Dermis blood vessel endothelial cell (primary cell): ENCODE data around the gene WFDC13. TPM values are rescaled to one million over a fixed set of nuclear protein-coding genes. Genes with fewer than 3 reads are reported as not detected.
"Not testable (repeated sequence)": the region's sequence is repeated elsewhere in the genome, so short reads cannot be mapped to it uniquely, and the experiment has no call there.

Experiments used
- DNase-seq: peaks from one replicate; pipeline ENCODE4 v3.0.0; 2010
- total RNA-seq: library from RNA; depleted of rRNA; stranded (reverse); fragments of >200 nt; gene quantifications from 2 replicates; pipeline ENCODE4 v1.2.3, GENCODE V29; 2014

Gene WFDC13
- not detected in 2 replicates for total RNA-seq

- DNase-seq: no peak
Measured at GRCh38 chr20:45701873-45702272, at the start of gene WFDC13. Gene WFDC13, plus strand, starts transcription at chr20:45702038. Its CDS starts 86 bp downstream, at chr20:45702124.

DNA sequence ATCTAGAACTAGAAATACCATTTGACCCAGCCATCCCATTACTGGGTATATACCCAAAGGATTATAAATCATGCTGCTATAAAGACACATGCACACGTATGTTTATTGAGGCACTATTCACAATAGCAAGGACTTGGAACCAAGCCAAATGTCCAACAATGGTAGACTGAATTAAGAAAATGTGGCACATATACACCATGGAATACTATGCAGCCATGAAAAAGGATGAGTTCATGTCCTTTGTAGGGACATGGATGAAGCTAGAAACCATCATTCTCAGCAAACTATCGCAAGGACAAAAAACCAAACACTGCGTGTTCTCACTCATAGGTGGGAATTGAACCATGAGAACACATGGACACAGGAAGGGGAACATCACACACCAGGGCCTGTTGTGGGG lies 44.8 kb upstream of the WFDC13 start:
- not testable (repeated sequence) for DNase-seq

DNA sequence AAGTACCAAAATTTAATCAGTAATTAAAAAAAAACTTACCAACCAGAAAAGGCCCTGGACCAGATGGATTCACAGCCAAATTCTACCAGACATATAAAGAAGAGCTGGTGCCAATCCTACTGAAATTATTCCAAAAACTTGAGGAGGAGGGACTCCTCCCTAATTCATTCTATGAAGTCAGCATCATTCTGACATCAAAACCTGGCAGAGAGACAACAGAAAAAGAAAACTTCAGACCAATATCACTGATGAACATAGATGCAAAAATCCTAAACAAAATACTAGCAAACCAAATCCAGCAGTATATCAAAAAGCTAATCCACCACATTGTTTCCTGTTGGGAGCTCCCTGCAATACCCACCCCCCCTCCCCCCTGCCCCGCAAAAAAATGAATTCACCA lies 31.7 kb upstream of the WFDC13 start, which contains the start of gene WFDC11:
WFDC11 (minus strand) TSS at position 101 of the 400 bp plus-strand sequence. CDS start 19,639 bp downstream, outside the sequence.
- no peak for DNase-seq

- no peak for DNase-seq
Measured at GRCh38 chr20:45672765-45673164, 29.1 kb upstream of the WFDC13 start.

DNA sequence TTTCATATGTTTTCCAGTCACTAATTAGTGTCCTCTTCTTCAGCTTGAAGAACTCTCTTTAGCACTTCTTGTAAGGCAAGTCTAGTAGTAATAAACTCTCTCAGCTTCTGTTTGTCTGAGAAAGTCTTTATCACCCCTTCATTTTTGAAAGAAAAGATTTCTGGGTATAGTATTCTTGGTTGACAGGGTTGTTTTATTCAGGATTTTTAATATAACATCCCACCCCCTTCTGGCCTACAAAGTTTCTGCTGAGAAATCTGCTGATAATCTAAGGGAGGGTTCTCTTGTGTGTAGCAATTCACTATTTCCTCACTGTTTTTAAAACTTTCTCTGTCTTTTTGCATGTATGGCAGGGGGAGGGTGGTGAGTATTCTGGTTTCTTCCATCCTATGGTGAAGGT lies 22.2 kb upstream of the WFDC13 start:
- no peak for DNase-seq

DNA sequence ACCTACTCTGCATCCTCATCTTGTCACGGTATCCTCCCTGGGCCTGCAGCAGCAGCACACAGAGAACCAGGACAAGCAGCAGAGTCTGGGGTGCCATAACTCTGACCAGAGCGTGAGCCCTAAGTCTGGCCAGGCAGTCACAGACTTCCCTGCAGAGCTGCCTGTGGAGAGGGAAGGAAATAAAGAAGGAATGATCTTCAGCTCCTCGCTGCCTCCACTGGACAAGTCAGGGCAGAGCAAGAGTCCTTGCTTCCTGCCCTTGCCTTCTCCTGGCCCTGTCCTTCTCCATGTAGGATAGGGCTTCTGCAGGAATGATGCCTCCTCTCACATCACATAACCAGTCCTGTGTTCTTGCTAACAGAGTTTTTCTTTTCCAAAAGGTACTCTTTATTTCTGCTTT lies 15.9 kb upstream of the WFDC13 start:
- DNase-seq: no peak

DNA sequence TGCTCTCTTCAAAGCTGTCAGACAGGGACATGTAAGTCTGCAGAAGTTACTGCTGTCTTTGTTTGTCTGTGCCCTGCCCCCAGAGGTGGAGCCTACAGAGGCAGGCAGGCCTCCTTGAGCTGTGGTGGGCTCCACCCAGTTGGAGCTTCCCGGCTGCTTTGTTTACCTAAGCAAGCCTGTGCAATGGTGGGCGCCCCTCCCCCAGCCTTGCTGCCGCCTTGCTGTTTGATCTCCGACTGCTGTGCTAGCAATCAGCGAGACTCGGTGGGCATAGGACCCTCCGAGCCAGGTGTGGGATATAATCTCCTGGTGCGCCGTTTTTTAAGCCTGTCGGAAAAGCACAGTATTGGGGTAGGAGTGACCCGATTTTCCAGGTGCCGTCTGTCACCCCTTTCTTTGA lies 8.5 kb upstream of the WFDC13 start:
- DNase-seq: not testable (repeated sequence)

DNA sequence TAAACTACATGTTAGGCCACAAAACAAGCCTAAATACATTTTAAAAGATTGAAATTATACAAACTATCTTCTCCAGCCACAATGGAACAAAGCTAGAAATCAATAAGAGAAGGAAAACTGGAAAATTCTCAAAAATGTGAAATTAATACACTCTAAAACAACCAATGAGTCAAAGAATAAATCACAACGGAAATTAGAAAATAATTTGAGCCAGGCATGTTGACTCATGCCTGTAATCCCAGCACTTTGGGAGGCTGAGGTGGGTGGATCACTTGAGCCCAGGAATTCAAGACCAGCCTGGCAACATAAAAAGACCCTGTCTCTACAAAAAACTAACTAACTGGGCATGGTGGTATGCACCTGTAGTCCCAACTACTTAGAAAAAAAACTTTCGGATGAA lies 6.3 kb upstream of the WFDC13 start:
- no peak for DNase-seq

DNA sequence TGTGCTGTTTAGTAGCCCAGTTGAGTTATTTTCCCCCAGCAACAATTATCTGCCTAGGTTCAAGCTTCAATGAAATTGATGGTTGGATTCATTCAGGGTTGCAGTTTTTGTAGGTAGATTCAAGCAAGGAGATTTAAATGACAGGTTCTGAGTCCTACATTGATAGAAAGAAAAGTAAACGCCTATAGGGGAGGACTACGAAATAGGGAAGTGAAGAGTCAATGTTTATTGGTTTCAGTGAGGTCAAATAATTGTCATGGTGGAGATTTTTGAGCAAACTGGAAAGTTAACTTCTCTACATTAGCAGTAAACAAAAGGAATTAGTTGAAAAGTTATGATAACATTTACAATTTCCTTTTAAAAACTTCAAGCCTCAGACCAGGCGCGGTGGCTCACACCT lies 734 bp upstream of the WFDC13 start:
- DNase-seq: no peak

DNA sequence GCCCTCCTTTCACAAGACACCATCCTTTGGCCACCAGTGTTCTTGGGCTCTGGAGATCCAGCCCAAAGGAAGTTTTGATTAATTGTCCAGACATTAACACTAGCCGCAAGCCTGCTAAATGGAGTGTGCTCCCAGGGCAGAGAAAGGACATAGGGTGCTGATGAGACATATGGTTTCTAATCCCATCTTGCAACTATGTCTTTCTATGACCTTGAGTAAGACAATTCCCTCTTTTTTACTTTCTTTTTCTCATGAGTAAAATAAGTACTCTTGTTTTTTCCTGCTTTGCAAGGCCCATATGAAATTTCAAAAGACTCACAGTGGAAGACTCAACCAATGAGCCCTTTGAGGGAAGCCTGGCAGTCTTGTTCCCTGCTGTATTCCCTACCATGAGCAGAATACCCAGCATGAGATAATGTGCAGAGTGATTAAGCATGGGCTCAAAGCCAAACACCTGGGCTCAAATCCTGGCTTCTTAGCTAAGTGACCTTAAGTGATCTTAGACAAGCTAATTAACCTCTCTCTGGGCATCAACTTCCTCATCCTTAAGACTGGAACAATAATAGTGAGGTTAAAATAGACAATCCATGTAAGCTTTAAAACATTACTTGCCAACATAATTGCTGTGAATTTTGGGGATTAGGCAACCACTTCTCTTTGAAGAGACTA lies 3.3 kb downstream of the WFDC13 start, which contains the start of gene WFDC10B:
WFDC10B (minus strand) TSS at position 51 of the 669 bp plus-strand sequence. CDS start 19,027 bp downstream, outside the sequence.
- DNase-seq: no peak

GRCh38 chr20:45716141-45716688 lies 14.4 kb downstream of the WFDC13 start:
- not testable (repeated sequence) for DNase-seq

DNA sequence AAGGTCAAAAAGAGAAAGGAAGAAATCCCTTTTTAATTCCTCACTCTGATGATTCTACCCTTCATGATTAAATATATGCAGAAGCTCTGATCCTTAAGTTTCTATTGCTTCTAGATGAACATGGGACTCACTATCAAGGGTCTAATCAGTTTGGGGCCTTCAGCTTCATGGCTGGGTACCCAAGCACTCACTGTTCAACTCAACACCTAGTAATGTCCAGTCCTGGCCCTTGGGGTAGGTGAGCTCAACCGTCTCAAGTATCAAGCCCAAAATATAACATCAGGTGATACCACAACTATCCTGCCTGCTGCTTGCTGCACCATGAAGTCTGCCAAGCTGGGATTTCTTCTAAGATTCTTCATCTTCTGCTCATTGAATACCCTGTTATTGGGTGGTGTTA lies 20.2 kb downstream of the WFDC13 start, which contains the start of gene SPINT4:
SPINT4 (plus strand) TSS at position 301 of the 400 bp plus-strand sequence; CDS start at position 322, 21 bp downstream.
- DNase-seq: no peak

DNA sequence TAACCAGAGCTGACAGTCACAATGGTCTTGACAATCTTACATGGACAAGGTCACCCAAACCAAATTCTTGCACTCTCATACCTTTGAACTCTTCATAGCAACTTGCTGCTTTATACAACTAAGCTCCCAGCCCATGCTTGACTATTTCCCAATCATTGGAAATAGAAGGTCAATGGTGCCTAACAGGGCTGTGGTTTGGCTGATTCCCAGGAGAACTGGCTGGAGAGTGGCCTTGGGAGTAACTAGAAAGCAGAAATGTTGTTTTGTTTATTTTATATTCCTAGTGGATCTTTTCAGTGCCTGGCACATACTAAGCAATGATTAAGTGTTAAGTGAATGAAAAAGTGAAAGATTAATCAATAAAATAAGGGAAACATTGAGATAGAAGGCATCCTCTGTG lies 23.3 kb downstream of the WFDC13 start:
- DNase-seq: no peak

DNA sequence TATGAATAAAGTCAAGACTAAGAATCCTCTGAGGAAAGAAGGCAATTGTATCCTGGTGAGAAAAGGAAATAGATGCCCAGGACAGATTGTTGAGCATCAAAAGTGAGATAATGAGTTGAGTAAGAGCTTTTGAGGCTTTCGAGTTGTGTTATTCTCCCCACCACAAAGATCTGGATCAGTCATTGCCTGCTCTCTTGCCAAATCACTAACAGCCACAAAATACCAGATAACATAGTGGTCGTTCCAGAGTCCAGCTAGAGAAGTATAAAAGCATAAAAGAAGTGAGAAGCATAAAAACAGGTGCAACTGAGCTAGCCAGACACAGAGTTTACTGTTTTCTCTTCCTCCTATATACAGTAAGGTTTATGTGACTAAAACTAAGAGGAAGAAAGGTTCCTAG lies 25.2 kb downstream of the WFDC13 start:
- DNase-seq: no peak

- no peak for DNase-seq
Measured at GRCh38 chr20:45732199-45732598, 30.4 kb downstream of the WFDC13 start.

- DNase-seq: no peak
Measured at GRCh38 chr20:45735552-45735951, 33.7 kb downstream of the WFDC13 start.

- no peak for DNase-seq
Measured at GRCh38 chr20:45735988-45736387, 34.1 kb downstream of the WFDC13 start.

DNA sequence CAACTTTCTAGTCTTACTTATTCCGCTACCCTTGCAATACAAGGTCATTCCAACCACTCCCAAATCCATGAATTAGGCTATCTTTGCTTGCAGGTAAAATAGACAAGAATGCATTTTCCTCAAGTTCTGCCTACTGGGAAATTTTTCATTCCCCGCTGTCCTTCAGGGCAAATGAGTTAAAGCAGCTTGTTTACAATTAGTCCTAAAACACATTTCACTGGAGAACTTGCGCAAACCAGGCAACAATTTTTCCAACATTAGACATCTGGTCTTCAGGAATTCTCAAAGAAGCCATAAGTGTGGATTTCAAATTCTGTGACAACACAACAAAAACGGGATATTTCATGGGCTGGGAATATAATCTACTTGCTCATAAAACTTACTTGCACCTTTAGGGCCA lies 40.8 kb downstream of the WFDC13 start:
- DNase-seq: no peak

DNA sequence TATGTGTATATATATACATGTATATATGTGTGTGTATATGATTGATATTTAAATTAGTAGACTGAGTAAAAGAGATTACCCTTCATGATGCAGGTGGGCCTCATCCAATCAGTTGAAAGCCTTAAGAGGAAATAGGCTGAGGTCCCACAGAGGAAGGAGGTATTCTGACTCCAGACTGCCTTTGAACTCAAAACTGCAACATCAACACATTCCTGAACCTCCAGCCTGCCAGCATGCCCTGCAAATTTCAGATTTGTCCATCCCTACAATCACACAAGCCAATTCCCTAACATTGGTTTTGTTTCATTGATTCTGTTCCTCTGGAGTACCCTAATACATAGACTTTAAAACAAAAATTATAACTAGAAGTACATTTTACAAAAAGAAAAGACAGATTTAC lies 43.2 kb downstream of the WFDC13 start:
- no peak for DNase-seq

DNA sequence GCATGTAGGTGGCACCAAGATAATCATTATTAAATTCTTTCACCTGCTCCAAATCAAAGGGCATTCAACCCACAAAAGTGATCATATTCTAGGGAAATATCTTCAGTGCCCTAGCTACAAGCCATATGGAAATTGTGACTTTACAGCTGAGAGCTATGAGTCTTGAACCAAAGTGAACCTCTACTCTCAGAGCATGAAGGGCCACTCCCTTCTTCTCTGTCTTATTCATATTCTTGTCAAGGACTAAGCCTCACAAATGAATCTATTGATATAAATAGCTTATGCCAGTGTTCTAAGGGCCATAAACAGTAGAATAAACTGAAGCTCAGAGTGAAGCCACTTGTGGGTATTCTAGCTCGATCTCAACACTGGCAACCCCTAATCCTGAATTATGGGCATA lies 49.9 kb downstream of the WFDC13 start:
- DNase-seq: no peak

- DNase-seq: no peak
Measured at GRCh38 chr20:45752746-45753145, 50.9 kb downstream of the WFDC13 start.

DNA sequence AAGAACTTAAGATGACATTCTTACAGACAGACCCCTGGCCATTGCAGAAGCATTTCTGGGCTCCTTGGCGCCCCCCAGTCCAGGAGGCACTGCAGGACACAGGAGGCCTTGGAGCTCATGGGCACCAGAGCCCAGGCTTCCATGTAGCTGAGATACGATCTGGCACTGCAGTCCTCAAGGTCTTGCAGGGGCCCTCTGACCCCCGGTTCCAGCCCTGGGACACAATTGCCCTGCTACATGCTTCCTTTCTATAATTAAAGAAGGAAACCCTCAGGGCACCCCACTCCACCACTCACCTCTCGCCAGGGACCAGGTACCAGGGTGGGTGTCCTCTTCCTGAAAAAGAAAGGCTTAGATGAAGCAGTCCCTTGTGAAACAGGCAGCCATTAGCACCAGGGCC lies 56.3 kb downstream of the WFDC13 start:
- DNase-seq: no peak
